GM19023 (cell line): ENCODE measurements around the gene RPL35A.

Experiments
- ATAC-seq: cut with Tn5 transposase; IDR thresholded peaks from one replicate; pipeline ENCODE4 v1.9.1; 2021; ENCODE audit warnings: mild to moderate bottlenecking, moderate library complexity; ENCODE audit not compliant: unreplicated experiment

The RPL35A gene

GRCh38 chr3:197996855-197997254, 46.9 kb downstream of the RPL35A start:
- no peak for ATAC-seq

GRCh38 chr3:197997936-197998335, 47.9 kb downstream of the RPL35A start:
- no peak for ATAC-seq
